Keratinocyte (primary cell): ENCODE results near the gene GRIA4.

ENCODE experiments used
- EZH2 ChIP-seq: IDR thresholded peaks from one replicate; pipeline ENCODE4 v1.6.1; 2012; ENCODE audit warnings: inconsistent platforms, mild to moderate bottlenecking, low read length, moderate library complexity
- TF ChIP-seq, protein P1 (sequence below), 3 experiments: IDR thresholded peaks in 1 of 3; conservative IDR thresholded peaks in 1 of 3; optimal IDR thresholded peaks in 1 of 3; 2 replicates in 2 of 3; 3 replicates in 1 of 3; pipeline versions ENCODE3 to v1.5.1; 2011; ENCODE audit warnings: low read length in 3 of 3, mild to moderate bottlenecking in 3 of 3, moderate library complexity in 2 of 3, control low read depth in 1 of 3, inconsistent platforms in 1 of 3; ENCODE audit not compliant: insufficient read depth in 2 of 3; ENCODE audit errors: extremely low read depth in 1 of 3

GRCh38 chr11:105641433-105641832, 31.6 kb downstream of the GRIA4 start:
- no peak for TF ChIP-seq EZH2
- TF ChIP-seq, protein P1, sequence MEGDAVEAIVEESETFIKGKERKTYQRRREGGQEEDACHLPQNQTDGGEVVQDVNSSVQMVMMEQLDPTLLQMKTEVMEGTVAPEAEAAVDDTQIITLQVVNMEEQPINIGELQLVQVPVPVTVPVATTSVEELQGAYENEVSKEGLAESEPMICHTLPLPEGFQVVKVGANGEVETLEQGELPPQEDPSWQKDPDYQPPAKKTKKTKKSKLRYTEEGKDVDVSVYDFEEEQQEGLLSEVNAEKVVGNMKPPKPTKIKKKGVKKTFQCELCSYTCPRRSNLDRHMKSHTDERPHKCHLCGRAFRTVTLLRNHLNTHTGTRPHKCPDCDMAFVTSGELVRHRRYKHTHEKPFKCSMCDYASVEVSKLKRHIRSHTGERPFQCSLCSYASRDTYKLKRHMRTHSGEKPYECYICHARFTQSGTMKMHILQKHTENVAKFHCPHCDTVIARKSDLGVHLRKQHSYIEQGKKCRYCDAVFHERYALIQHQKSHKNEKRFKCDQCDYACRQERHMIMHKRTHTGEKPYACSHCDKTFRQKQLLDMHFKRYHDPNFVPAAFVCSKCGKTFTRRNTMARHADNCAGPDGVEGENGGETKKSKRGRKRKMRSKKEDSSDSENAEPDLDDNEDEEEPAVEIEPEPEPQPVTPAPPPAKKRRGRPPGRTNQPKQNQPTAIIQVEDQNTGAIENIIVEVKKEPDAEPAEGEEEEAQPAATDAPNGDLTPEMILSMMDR (optimal IDR thresholded peaks at IDR 0.05 in 1 of 3, IDR thresholded peaks at IDR 0.05 in 1 of 3, conservative IDR thresholded peaks at IDR 0.05 in 1 of 3; ENCODE audit: extremely low read depth in 1 of 3, insufficient read depth in 2 of 3, low read length in 3 of 3), result no peak
